GM23338 (cell line): ENCODE measurements around the gene IL19. TPM values are rescaled to one million over a fixed set of nuclear protein-coding genes. Genes with fewer than 3 reads are reported as not detected.
A peak's percentile ranks its signal among the peaks of the same experiment; 100 is the strongest.

Source experiments
- ATAC-seq: fragments of 200-7000 bp; cut with Tn5 transposase; 3 replicates; pipeline ENCODE4 v1.9.1; 2020
- DNase-seq: peaks from one replicate; pipeline ENCODE4 v3.0.0-alpha.2; 2015; ENCODE audit warnings: low spot score
- H2AFZ ChIP-seq: fragments of 200-600 bp; sonication (generic); 2 replicates; pipeline ENCODE4 v1.8.0; 2016; ENCODE audit warnings: antibody characterized with exemption, mild to moderate bottlenecking, moderate library complexity
- H3F3A ChIP-seq: fragments of 200-600 bp; sonication (generic); replicated peaks from 2 replicates; pipeline ENCODE4 v1.8.0; 2017; ENCODE audit warnings: antibody characterized with exemption, mixed run types, low read depth
- H3K27ac ChIP-seq: fragments of 200-600 bp; sonication (generic); 2 replicates; pipeline ENCODE4 v1.6.1; 2016; ENCODE audit warnings: low read depth
- H3K27me3 ChIP-seq: fragments of 200-600 bp; sonication (generic); 2 replicates; pipeline ENCODE4 v1.8.0; 2016; ENCODE audit warnings: mild to moderate bottlenecking, mixed run types, moderate library complexity; ENCODE audit not compliant: insufficient read depth
- H3K36me3 ChIP-seq: fragments of 200-600 bp; sonication (generic); 2 replicates; pipeline ENCODE4 v1.8.0; 2016; ENCODE audit warnings: mild to moderate bottlenecking; ENCODE audit not compliant: insufficient read depth
- H3K4me1 ChIP-seq: fragments of 200-600 bp; sonication (generic); 2 replicates; pipeline ENCODE4 v1.8.0; 2016; ENCODE audit warnings: mild to moderate bottlenecking, moderate library complexity; ENCODE audit not compliant: insufficient read depth
- H3K4me2 ChIP-seq: fragments of 200-600 bp; sonication (generic); 2 replicates; pipeline ENCODE4 v1.7.1; 2017; ENCODE audit warnings: mixed run types
- H3K4me3 ChIP-seq: fragments of 200-600 bp; sonication (generic); 2 replicates; pipeline ENCODE4 v1.6.1; 2016; ENCODE audit warnings: mixed run types
- H3K79me2 ChIP-seq: fragments of 200-600 bp; sonication (generic); replicated peaks from 2 replicates; pipeline ENCODE4 v1.8.0; 2017; ENCODE audit warnings: mild to moderate bottlenecking; ENCODE audit not compliant: insufficient read depth
- H3K9me2 ChIP-seq: fragments of 200-600 bp; sonication (generic); 2 replicates; pipeline ENCODE4 v1.8.0; 2017; ENCODE audit not compliant: insufficient read depth
- H4K20me1 ChIP-seq: fragments of 200-600 bp; sonication (generic); replicated peaks from 2 replicates; pipeline ENCODE4 v1.8.0; 2017; ENCODE audit warnings: mild to moderate bottlenecking; ENCODE audit not compliant: insufficient read depth
- H3K27ac Mint-ChIP-seq: 2 replicates; pipeline ENCODE4 v1.8.0; 2020; ENCODE audit warnings: inconsistent platforms, mild to moderate bottlenecking, moderate library complexity, mixed read lengths
- H3K27me3 Mint-ChIP-seq: 3 replicates; pipeline ENCODE4 v1.8.0; 2022; ENCODE audit warnings: low read depth, mild to moderate bottlenecking, moderate library complexity, mixed read lengths, inconsistent platforms; ENCODE audit not compliant: insufficient read depth, poor library complexity
- H3K36me3 Mint-ChIP-seq: 3 replicates; pipeline ENCODE4 v1.8.0; 2021; ENCODE audit warnings: low read depth, mild to moderate bottlenecking, inconsistent platforms, moderate library complexity, mixed read lengths
- H3K4me1 Mint-ChIP-seq: 3 replicates; pipeline ENCODE4 v1.8.0; 2020; ENCODE audit warnings: mild to moderate bottlenecking, inconsistent platforms, mixed read lengths
- H3K4me3 Mint-ChIP-seq: 3 replicates; pipeline ENCODE4 v1.8.0; 2021; ENCODE audit warnings: moderate library complexity, mild to moderate bottlenecking, inconsistent platforms, mixed read lengths
- H3K9me3 Mint-ChIP-seq: 3 replicates; pipeline ENCODE4 v1.8.0; 2020; ENCODE audit warnings: moderate library complexity, mild to moderate bottlenecking, inconsistent platforms, mixed read lengths
- CTCF ChIP-seq, 2 experiments: fragments of 200-600 bp in 1 of 2; sonication (generic) in 1 of 2; conservative IDR thresholded peaks; 2 replicates each; pipeline versions ENCODE4 v1.5.1 to v1.6.1; 2016 to 2017; ENCODE audit warnings: antibody characterized with exemption in 2 of 2, low read depth in 2 of 2, mild to moderate bottlenecking in 2 of 2, moderate library complexity in 1 of 2
- ETS1 ChIP-seq: IDR thresholded peaks from 2 replicates; pipeline ENCODE4 v1.6.1; 2016; ENCODE audit warnings: antibody characterized with exemption
- EZH2 ChIP-seq: fragments of 200-600 bp; sonication (generic); IDR thresholded peaks from one replicate; pipeline ENCODE4 v1.8.0; 2017; ENCODE audit warnings: antibody characterized with exemption, mild to moderate bottlenecking, low read depth; ENCODE audit not compliant: unreplicated experiment
- EZH2phosphoT487 ChIP-seq: fragments of 200-600 bp; sonication (generic); IDR thresholded peaks from one replicate; pipeline ENCODE4 v1.8.1; 2018; ENCODE audit warnings: antibody characterized with exemption; ENCODE audit not compliant: unreplicated experiment
- JUNB ChIP-seq: IDR thresholded peaks from one replicate; pipeline ENCODE4 v1.6.1; 2016; ENCODE audit warnings: antibody characterized with exemption; ENCODE audit not compliant: unreplicated experiment
- NANOG ChIP-seq: IDR thresholded peaks from 2 replicates; pipeline ENCODE4 v1.6.1; 2016; ENCODE audit warnings: antibody characterized with exemption, borderline replicate concordance
- REST ChIP-seq: IDR thresholded peaks from one replicate; pipeline ENCODE4 v1.6.1; 2018; ENCODE audit warnings: antibody characterized with exemption; ENCODE audit not compliant: unreplicated experiment
- STAT1 ChIP-seq: IDR thresholded peaks from one replicate; pipeline ENCODE4 v1.6.1; 2016; ENCODE audit warnings: antibody characterized with exemption; ENCODE audit not compliant: unreplicated experiment
- ZNF462 ChIP-seq: fragments of 250-450 bp; sonication (Bioruptor Pico); IDR thresholded peaks from 2 replicates; pipeline ENCODE4 v1.5.0; 2020; ENCODE audit warnings: mild to moderate bottlenecking, moderate library complexity
- long read RNA-seq: library from polyadenylated mRNA; unstranded; transcript quantifications from one replicate; pipeline ENCODE4 v2.0.0, GENCODE V29; 2020; ENCODE audit not compliant: unreplicated experiment
- polyA plus RNA-seq: library from polyadenylated mRNA; unstranded; fragments of >200 nt; fragmentation: Nextera tagmentation; extraction: Ambion mirVana; gene quantifications from 2 replicates; pipeline ENCODE4 v1.2.1, GENCODE V29; 2016
- total RNA-seq: library from RNA; depleted of rRNA; stranded (reverse); fragments of >200 nt; shearing (Covaris generic); gene quantifications from 2 replicates; pipeline ENCODE4 v1.2.3, GENCODE V29; 2014; rRNA removed

IL19 gene
- not detected in 2 replicates for total RNA-seq
- not detected in 2 replicates for polyA plus RNA-seq
- long read RNA-seq: 0 reads

- no peak within 1 kb of the TSS for H3K27ac ChIP-seq
- H3K9me2 ChIP-seq: no peaks in the 10 kb centered on the region; the same call in 1 of the 2 replicates
- H2AFZ ChIP-seq: peak within 1 kb of the TSS; percentile 43
- no peak within 1 kb of the TSS for H3K4me3 ChIP-seq
- H3K27ac Mint-ChIP-seq: no peak within 1 kb of the TSS
- H3K36me3 ChIP-seq: no peaks in the 10 kb centered on the region
- no peaks in the 10 kb centered on the region for H3F3A ChIP-seq
- no peaks in the 10 kb centered on the region for H3K27me3 ChIP-seq
- H3K27me3 Mint-ChIP-seq: peaks cover 10% of the 10 kb centered on the region
- DNase-seq (peak; percentile 5), ATAC-seq (peak; percentile 48)
- peaks cover 27% of the 10 kb centered on the region for H3K4me1 Mint-ChIP-seq
- TF ChIP-seq ZNF462 (CRISPR knock-in tag) (no peak), REST (no peak), JUNB (no peak), NANOG (no peak), EZH2 (no peak), CTCF (conservative IDR thresholded peaks at IDR 0.05; ENCODE audit: low read depth in 2 of 2) (no peak), ETS1 (no peak), EZH2phosphoT487 (no peak), STAT1 (no peak)
- no peaks in the 10 kb centered on the region for H3K9me3 Mint-ChIP-seq
- H4K20me1 ChIP-seq: no peaks in the 10 kb centered on the region
- no peaks in the 10 kb centered on the region for H3K36me3 Mint-ChIP-seq
- peaks cover 16% of the 10 kb centered on the region; the same call in 1 of the 2 replicates for H3K4me1 ChIP-seq
- no peak within 1 kb of the TSS for H3K4me2 ChIP-seq
- no peak within 1 kb of the TSS for H3K4me3 Mint-ChIP-seq
- no peaks in the 10 kb centered on the region for H3K79me2 ChIP-seq
These were observed at the start of gene IL19 for GRCh38 chr1:206770531-206771337. IL19 (plus strand) TSS chr1:206770773; CDS start chr1:206836663, 65,890 bp downstream.
